GM19023 (cell line): ENCODE data around the gene ANKRD44.
A peak's percentile ranks its signal among the peaks of the same experiment; 100 is the strongest.

Experiments
- ATAC-seq: cut with Tn5 transposase; IDR thresholded peaks from one replicate; pipeline ENCODE4 v1.9.1; 2021; ENCODE audit warnings: mild to moderate bottlenecking, moderate library complexity; ENCODE audit not compliant: unreplicated experiment

Gene ANKRD44

DNA sequence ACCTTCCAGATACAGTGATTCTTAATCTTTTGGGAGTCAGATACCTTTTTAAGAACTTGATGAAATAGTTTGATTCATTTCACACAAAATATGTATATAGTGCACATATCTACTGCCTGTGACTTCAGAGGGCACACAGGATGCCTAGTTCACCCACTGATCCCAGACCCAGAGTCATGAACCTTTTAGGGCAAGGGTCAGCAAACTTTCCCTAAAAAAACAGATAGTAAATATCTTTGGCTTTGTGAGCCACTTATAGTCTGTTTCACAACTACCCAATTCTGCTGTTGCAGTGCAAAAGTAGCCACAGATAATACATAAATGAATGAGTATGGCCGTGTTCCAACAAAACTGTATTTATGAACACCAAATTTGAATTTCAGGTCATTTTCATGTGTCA lies 124.9 kb downstream of the ANKRD44 start:
- no peak for ATAC-seq

GRCh38 chr2:197184959-197185586 lies 125.5 kb downstream of the ANKRD44 start:
- ATAC-seq: no peak

GRCh38 chr2:197183355-197183754 lies 127.2 kb downstream of the ANKRD44 start:
- no peak for ATAC-seq

DNA sequence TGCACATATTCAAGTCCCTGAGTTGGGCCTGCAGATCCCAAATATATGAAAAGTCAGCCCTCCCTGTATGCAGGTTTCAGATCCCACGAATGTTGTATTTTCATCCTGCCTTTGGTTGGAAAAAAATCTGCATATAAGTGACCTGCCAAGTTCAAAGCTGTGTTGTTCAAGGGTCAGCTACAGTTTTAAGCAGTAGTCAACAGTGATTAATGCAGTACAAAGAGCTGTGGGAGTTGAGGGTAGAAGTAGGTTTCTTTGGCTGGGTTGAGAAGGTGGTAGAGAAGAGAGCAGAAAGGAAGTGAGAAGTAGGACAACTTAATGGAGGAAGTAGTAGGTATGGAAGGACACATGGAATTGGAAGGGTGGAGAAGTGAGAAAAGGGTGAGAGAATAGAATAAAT lies 127.9 kb downstream of the ANKRD44 start:
- no peak for ATAC-seq

DNA sequence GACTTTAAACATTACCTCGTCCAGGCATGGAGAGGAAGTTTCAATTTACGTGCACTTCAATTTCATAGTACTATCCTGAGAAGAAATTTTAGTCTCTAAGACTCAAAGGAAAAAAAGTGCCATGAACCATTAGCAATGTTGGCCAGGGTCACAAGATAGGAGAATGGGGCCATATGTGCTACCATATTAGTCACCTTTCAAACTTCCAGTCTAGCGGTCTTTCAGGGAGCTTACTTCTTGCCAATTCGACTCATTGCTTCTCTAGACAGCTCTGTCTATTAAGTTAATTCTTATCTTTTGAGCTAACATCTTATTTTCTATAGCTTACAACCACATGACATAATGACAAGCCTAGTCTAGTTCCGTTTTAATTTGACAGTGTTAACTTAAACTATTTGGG lies 129.1 kb downstream of the ANKRD44 start:
- ATAC-seq: no peak

DNA sequence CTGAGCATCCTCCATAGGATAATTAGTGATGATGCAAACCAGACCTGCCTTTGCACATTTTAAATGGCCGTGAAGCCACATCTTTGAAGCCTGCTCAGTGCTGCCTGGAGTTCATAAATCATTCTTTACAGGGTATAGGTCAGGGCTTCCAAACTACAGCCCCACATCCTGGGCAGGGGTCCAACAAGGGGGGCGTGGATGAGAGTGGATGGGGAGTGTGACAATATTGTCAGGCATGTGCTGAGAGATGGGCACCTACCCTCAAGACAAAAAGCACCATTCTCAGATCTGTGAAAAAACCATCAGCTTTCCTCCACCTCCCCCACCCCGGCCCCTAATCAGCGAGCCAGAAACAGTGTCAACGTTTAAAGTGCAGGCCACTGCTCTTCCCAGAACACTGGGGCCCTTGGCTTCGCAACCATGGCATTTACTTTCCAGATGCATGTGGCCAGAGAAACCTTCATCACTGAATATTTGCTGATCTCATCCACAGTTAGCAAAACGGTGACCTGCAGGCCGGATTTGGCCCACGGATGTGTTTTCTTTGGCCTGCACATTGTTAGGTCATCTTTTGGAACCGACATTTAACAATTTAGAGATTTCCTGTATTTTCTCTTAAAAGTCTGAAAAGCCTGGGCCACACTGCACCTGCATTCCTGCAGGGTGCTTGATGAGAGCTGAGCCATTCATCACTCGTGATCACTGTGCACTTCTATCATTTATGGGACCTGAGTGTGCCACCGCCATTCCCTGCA lies 130.7 kb downstream of the ANKRD44 start:
- no peak for ATAC-seq

- no peak for ATAC-seq
These were observed 134.1 kb downstream of the ANKRD44 start for GRCh38 chr2:197176522-197176921.

DNA sequence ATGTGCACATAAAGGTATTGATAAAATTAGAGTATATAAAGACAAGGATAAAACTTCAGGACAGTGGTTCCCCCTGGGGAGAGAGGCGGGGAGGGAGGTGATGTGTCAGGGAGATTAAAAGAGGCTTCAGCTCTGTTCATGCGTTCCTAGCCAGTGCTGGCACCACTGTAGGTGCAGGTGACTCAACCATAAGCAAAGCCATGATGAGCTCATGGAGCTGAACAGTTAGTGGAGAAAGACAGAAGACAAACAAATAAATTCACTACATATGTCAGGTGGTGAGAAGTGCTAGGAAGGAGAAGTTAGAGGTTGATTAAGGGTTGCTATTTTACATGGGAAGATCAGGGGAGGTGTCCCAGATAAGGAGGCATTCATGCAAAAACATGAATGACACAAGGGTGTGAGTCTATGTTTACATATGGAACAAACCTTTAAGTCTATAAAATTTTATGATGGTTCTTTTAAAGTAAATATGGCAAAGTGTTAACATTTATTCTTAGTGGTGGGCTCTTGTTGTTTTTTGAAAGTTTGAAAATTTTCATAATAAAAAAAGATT lies 136.0 kb downstream of the ANKRD44 start:
- ATAC-seq: no peak

DNA sequence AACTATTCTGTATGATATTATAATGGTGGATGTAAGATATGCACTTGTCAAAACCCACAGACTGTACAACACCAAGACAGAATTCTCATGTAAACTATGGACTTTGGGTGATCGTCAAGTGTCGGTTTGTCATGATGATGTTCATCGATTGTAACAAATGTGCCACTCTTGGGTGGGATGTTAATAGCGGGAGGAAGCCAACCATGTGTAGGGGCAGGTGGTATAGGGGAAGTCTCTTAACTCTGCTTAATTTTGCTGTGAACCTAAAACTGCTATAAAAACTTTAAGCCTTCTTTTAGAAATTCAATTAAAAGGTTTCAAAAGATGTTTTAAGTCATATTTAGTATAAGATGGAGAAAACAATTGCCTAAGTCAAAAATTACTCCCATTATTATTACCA lies 139.0 kb downstream of the ANKRD44 start:
- no peak for ATAC-seq

DNA sequence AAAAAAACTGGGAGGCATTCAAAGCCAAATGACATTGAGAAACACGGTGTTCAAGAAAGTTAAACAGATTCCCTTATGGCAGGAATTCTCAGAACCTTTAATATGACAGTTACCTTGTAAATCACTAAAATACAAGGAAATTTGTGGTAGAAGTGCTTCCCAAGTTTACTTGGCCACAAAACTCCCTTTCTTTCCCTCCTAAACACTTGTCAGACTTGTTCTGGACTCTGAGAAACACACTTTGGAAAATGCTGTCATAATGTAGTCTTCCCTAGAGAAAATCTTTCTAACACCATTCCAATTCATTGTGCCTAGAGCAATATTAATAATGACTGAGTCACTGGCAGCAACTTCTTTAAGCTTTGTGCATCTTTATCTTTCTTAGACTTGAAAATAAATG lies 140.4 kb downstream of the ANKRD44 start:
- ATAC-seq: no peak

DNA sequence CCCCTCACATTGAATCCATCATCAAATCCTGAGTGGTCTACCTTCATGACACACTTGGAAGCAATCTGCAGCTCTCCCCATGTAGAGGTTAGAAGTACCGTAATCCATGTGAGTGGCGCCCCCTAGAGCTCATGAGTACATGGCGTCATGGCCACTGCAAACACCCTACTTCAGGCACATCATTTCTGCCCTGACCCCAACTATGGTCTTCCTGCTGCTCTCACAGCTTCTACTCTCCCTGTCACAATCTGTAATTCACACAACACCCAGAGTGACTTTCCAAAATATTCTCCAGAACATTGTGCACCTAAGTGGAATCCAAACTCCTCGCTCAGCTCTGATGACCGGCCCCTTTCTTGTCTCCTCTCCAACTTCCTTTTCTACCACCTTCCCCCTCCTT lies 141.9 kb downstream of the ANKRD44 start:
- peak; percentile 76 for ATAC-seq

- ATAC-seq: no peak
These were observed 142.8 kb downstream of the ANKRD44 start for GRCh38 chr2:197167608-197168314.

DNA sequence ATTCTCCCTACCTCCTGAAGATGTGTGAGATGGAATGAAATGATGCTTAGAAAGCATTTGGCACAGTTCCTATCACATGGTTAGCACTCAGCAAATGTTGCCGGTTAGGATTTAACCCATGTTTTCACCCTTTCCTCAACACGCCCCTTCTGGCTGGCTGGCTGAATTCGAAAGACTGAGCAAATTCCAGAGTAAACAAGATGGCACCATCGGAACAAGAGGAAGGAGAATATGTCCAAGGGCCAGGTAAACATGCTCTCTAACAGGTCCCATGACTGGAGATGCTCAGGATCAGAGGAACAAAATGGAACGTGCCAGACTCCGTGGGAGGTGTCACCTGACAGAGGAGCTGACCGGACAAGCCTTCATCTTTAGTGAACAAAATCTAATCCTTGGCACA lies 145.6 kb downstream of the ANKRD44 start:
- no peak for ATAC-seq

GRCh38 chr2:197164141-197164754 lies 146.3 kb downstream of the ANKRD44 start:
- no peak for ATAC-seq

DNA sequence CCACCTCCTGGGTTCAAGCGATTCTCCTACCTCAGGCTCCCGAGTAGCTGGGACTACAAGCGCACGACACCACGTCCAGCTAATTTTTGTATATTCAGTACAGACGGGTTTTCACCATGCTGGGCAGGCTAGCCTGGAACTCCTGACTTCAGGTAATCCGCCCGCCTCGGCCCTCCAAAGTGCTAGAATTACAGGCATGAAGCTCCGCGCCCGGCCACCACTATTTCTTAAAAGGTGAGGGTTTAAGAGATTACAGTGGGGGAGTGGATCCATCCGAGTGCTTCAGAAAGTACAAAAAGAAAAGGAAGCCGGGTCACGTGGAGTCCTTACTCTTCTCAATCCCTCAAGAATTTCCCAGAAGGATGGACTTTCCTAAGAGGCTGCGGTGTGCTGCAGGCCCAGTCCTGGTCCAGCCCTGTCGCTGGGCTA lies 146.9 kb downstream of the ANKRD44 start:
- no peak for ATAC-seq

- ATAC-seq: no peak
These were observed 148.8 kb downstream of the ANKRD44 start for GRCh38 chr2:197161774-197162173.

DNA sequence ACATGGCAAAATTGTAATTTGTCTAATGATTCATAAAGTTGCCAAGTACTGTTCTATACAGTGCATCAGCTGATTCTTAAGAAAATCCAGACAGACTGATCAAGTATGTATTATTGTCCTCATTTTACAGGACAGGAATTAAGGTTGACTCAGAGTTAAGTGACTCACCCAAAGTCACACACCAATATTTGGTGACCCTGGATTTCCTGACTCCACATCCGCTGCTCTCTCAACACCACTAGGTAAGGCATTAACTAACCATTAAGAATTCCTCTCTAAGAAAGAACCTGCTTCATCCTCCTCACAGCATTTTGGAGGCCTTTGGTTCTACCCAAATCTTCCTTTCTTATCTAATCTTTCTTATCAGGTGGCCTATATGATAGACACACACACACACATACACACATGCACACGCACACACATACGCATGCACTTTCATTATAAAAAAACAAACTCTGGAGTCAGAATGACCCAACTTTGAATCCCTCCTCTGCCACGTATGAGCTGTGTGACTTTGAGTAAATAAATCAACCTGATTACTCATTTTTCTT lies 150.8 kb downstream of the ANKRD44 start:
- ATAC-seq: no peak

GRCh38 chr2:197158591-197159550 lies 151.7 kb downstream of the ANKRD44 start:
- no peak for ATAC-seq

DNA sequence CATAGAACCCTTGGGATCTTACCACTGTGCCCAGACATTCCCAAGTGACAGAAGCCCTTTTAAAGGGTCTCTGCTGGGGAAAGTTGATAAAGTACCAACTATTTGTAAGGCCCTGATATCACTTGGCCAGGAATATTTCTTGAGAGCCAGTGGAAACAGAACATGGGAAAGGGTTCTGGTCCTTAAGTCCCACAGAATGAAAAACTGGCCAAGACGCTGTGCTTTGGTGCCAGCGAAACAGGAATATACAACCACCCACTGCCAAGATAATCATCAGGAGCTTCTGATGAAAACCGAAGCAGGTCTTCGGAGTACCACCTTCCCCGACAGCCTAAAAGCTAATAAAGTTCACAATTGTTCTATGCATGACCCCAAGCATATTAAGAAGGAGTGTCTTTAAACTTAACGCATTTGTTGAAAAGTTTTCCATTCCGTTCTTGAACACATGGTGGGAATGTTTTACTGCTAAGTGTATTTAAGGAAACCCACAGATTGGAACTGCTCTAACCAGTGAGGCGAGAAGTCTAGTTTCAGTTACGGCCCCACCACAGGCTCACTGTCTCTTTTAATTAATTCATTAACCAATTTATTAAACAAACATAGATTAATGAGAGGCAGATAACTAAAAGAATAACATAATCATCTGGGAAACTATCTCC lies 152.6 kb downstream of the ANKRD44 start:
- ATAC-seq: no peak
